Fibroblast of mammary gland (primary cell): ENCODE data around the gene NRGN.

Source experiments
- DNase-seq: peaks from one replicate; pipeline ENCODE4 v3.0.0-alpha.2; 2010; ENCODE audit warnings: low read depth
- H3K4me3 ChIP-seq: 2 replicates; pipeline ENCODE4 v1.5.1; 2011; ENCODE audit warnings: low read depth, mild to moderate bottlenecking, low read length, moderate library complexity; ENCODE audit not compliant: control insufficient read depth
- TF ChIP-seq, protein P1 (sequence below): conservative IDR thresholded peaks from 2 replicates; pipeline ENCODE4 v1.5.1; 2011; ENCODE audit warnings: low read depth, low read length, inconsistent platforms; ENCODE audit not compliant: control insufficient read depth, insufficient read depth

The NRGN gene

DNA sequence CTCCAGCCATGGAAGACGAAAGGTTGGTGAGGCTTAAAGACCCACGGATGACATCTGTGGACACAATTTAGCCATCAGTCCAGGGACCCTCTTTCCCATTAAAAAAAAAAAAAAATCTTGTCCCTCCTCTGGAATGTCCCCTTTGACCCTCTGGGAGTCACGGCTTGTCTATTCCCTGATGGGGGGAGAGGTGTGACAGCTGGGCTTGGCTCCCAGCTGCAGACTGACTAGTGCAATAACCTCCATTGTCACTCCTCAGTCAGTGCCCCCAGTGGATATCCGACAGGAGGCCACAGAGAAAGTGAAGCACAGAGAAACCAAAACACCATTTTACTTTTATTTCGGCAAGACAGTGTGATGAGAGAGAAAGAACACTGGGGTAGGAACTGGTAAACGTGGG, 15.0 kb downstream of the NRGN start:
- H3K4me3 ChIP-seq, result no peak overlapping the region
- no peak for DNase-seq
- TF ChIP-seq, protein P1, sequence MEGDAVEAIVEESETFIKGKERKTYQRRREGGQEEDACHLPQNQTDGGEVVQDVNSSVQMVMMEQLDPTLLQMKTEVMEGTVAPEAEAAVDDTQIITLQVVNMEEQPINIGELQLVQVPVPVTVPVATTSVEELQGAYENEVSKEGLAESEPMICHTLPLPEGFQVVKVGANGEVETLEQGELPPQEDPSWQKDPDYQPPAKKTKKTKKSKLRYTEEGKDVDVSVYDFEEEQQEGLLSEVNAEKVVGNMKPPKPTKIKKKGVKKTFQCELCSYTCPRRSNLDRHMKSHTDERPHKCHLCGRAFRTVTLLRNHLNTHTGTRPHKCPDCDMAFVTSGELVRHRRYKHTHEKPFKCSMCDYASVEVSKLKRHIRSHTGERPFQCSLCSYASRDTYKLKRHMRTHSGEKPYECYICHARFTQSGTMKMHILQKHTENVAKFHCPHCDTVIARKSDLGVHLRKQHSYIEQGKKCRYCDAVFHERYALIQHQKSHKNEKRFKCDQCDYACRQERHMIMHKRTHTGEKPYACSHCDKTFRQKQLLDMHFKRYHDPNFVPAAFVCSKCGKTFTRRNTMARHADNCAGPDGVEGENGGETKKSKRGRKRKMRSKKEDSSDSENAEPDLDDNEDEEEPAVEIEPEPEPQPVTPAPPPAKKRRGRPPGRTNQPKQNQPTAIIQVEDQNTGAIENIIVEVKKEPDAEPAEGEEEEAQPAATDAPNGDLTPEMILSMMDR, result no peak

DNA sequence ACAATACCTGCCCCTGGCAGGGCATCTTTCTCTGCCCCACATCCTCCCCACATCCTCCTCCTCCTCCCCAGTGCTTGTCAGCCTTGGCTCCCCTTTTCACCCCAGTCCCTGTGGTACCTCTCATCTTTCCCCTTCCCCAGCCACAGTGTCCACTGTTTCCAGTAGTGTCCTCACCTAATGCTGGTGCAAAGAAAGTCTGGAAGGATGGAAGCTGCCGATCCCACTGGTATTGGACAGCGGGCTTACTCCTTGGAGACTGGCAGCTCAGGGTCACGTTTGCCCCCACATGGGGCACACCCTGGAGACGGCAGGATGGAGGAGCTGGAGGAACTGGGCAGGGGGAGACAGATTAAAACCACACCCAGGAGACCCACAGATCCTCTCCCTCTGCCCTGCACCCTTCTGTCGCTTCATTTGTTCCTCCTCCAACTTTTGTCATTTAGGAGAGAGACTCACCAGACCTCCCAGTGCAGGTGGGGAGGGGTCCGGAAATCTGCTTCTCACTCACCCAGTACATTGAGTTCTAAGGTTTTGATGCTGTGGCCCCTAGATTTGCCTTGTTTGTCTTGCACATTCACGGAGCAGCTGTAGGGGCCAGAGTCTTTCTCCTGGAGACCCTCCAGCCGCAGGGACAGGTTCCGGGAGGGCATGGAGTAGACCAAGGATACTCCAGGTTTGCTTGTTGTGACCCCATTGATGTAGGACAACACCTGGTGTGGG, 16.5 kb downstream of the NRGN start:
- DNase-seq, result no peak
- H3K4me3 ChIP-seq, result no peak overlapping the region
- TF ChIP-seq, protein P1, result no peak

DNA sequence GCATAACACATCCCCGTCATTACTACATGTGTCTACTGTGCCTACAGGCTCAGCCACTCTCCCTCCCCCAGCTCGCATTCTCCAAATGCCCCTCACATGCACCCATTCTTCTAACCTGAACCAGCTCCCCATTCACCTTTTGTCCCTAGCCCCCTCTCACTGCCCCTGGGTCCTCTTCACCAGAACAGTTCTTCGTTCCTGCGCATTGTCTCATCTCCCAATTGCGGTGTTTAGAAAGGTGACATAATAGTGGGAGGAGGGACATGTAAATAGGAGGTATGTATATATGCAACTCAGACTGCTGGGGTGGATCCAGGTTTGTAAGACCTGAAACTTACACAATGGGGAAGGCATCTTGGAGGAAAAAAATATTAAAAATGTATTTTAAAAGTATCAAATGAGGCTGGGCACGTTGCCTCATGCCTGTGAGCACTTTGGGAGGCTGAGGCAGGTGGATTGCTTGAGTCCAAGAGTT, 17.0 kb downstream of the NRGN start:
- H3K4me3 ChIP-seq, result no peak overlapping the region
- TF ChIP-seq, protein P1, result no peak
- no peak for DNase-seq

DNA sequence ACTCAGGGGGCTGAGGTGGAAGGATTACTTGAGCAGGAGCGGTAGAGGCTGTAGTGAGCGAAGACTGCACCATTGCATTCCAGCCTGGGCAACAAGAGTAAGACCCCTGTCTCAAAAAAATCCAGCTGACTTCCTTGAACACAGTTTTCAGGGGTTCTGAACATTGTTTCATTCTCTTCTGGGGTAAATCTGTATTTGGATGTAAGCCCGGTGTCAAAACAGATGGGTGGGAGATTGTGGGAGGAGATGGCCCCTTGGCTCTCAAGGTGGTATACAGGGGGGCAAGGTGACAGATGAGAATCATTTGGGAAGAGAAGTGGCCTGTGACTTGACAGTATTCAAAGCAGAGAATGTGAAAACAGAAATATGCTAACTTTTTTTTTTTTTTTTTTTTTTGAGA, 17.6 kb downstream of the NRGN start:
- no peak overlapping the region for H3K4me3 ChIP-seq
- TF ChIP-seq, protein P1, result no peak
- DNase-seq, result no peak

DNA sequence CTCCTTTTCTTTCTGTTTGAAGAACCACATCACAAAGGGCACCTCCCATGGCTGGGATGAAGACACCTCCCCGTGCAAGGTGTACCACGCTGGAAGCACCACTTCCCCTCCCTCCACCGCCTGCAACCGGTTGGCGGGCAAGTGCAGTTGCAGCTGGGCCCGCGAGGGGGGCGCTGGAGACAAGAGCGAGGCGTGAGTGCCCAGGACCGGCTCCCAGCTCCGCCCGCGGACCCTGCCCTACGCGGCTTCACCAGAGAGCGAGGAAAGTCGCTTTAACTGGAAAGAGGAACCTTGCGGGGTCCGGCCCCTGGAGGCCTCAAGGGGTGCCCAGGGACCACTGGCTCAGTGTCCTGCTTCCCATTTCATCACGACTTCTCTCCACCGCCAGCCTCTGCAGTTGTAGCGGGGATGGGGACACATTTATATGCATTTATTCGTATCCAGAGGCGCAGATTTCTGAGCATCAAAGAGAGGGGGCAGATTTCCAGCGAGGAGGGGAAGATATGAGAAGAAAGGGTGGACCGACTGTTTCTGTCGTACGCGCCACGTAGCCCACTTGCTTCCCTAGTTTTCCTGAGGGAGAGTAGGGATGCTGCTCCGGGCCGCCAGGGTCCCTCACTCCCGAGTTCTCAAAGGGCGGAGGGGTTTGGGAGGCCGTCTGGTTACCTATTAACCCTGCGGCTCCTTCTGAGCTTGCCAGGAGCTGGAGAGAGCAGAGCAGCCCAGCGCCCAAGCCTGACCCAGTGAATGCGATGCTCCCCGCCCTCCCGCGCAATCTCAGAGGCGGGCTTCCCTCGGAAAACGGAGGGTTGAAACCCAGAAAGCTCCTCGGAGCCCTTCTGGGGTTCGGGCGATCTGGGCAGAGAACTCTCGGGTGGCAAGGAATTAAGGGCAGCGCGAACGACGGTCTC, 18.9 kb downstream of the NRGN start:
- TF ChIP-seq, protein P1, result peak; percentile 58
- DNase-seq, result peak; percentile 56
- peak overlapping the region; percentile 37 for H3K4me3 ChIP-seq

DNA sequence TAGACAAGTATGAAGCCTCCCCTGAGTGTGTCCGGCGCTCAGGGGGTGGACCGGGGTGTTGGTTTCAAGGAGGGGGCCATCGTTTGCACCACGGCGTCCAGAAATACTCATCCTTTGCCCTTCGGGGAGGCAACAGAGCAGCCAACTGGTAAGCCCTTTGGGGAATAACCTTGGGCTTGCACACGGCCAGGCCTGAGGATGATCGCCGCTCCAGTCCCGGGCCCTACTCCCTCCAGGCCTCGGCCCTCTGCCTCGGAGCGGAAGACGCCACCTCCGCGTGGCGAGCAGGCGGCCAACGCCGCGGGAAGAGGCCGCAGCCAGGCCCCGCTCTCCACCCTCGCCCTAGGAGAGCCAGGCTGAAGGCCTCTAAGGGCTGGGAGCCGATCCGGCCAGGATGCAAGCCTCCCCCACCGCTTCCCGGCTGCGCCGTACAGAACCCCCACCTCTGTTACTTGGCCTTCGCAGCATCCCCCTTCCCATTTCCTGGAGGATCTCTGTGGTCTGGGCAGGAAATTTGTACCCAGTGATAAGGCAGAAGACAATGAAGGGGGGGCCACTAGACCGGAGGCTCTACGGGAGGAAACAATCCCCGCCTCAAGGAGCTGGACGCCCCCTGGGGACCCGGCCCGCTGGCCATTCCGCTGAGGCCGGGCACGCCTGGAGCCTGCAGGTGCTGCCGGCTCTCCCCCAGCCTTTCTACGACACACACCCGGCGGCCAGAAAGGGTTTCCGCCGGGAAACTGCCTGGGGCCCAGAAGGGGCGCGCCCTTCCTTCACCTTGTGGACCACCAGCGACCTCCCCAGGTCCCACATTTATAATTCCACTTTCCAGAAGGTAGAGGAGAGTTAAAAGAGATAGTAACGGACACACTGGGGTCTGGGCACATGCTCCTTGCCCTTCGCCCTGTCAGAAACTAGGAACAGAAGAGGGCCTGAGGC, 19.8 kb downstream of the NRGN start:
- TF ChIP-seq, protein P1, result no peak
- H3K4me3 ChIP-seq, result no peak overlapping the region
- DNase-seq, result no peak
